ENCODE results near the gene HACD3. TPM values are rescaled to one million over a fixed set of nuclear protein-coding genes. Genes with fewer than 3 reads are reported as not detected.
A peak's percentile ranks its signal among the peaks of the same experiment; 100 is the strongest.

The HACD3 gene
- total and polyA plus RNA-seq, 2 of the 13 experiments (the other 11 are each of a cell fraction or from before 2014, with no cell fraction given), result 73.6 to 161 TPM

DNA sequence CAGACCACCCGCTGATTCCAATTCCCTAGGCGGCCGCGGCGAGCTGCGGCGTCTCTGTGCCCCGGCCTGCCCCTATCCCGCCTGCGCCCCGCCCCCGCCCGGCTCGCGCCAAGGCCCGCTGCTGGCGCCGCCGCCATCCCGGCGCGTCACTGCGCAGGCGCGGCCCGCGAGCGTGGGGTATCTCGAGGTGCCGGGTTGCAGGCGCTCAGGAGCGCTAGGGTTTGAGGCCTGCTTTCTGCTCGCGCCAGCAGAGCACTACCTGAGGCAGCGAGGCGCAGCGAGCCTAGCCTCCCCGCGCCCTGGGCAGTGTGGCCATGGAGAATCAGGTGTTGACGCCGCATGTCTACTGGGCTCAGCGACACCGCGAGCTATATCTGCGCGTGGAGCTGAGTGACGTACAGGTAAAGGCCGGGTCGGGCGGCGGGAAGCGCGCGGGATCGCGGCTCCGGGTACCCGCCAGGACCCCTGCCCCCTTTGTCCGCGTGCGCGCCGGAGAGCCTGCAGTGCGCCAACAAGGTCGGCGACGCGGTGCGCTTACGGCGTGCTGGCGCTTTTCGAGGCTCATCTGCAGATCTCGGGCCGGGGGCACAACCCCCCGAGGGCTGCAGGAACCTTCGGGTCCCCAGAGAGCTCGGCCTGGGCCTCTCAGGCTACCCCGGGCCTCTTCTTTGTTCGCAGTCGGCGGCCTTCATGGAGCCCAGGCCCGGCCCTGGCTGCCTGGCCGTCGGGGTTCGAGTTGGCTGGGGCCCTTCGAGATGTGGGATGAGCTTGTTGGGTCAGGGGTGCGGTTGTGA is at the start of gene HACD3 (continued):
- TF ChIP-seq MAF1 (CRISPR knock-in tag; IDR thresholded peaks at IDR 0.05; ENCODE audit: borderline replicate concordance) (no peak), MIER2 (CRISPR knock-in tag; IDR thresholded peaks at IDR 0.05) (no peak), BHLHE40 (IDR thresholded peaks at IDR 0.05; ENCODE audit: low read length) (no peak), FOXO1 (CRISPR knock-in tag; IDR thresholded peaks at IDR 0.05) (no peak), POLR2AphosphoS5 (IDR thresholded peaks at IDR 0.05; ENCODE audit: low read depth, low read length) (peak; percentile 77), ZMYM2 (CRISPR knock-in tag; IDR thresholded peaks at IDR 0.05) (peak; percentile 86), MXD4 (CRISPR knock-in tag; IDR thresholded peaks at IDR 0.05) (peak; percentile 91), NFKBIZ (CRISPR knock-in tag; IDR thresholded peaks at IDR 0.05) (no peak), SUZ12 (IDR thresholded peaks at IDR 0.05; ENCODE audit: low read depth, low read length) (no peak), CBX1 (IDR thresholded peaks at IDR 0.05; ENCODE audit: low read depth) (peak; percentile 29), NFRKB (IDR thresholded peaks at IDR 0.05) (no peak), MAFG (CRISPR knock-in tag; IDR thresholded peaks at IDR 0.05) (no peak), ZNF121 (CRISPR knock-in tag; IDR thresholded peaks at IDR 0.05) (no peak), EP300 (IDR thresholded peaks at IDR 0.05; ENCODE audit: low read depth in 2 of 2, low read length in 2 of 2) (no peak), EP300 (CRISPR knock-in tag; IDR thresholded peaks at IDR 0.05; ENCODE audit: borderline replicate concordance) (peak; percentile 28; the same call in 1 of the 2 replicates), XBP1 (CRISPR knock-in tag; IDR thresholded peaks at IDR 0.05) (no peak), TCF7L2 (IDR thresholded peaks at IDR 0.05; ENCODE audit: low read depth, low read length) (no peak), ZNF614 (CRISPR knock-in tag; IDR thresholded peaks at IDR 0.05; ENCODE audit: borderline replicate concordance) (no peak; the same call in 1 of the 2 replicates), ZNF891 (CRISPR knock-in tag; IDR thresholded peaks at IDR 0.05) (peak; percentile 98), NFIB (CRISPR knock-in tag; IDR thresholded peaks at IDR 0.05; ENCODE audit: borderline replicate concordance) (no peak), NKX3-1 (CRISPR knock-in tag; IDR thresholded peaks at IDR 0.05) (peak; percentile 88; the same call in 1 of the 2 replicates), ZNF83 (CRISPR knock-in tag; IDR thresholded peaks at IDR 0.05; ENCODE audit: borderline replicate concordance) (no peak), ZSCAN25 (CRISPR knock-in tag; IDR thresholded peaks at IDR 0.05) (no peak), BRD4 (CRISPR knock-in tag; IDR thresholded peaks at IDR 0.05) (peak; percentile 91), JARID2 (CRISPR knock-in tag; IDR thresholded peaks at IDR 0.05; ENCODE audit: insufficient replicate concordance) (no peak), TEAD3 (CRISPR knock-in tag; optimal IDR thresholded peaks at IDR 0.05; ENCODE audit: borderline replicate concordance) (no peak), RAD21 (CRISPR knock-in tag; IDR thresholded peaks at IDR 0.05) (peak; percentile 18; the same call in 1 of the 2 replicates), CHCHD3 (CRISPR knock-in tag; IDR thresholded peaks at IDR 0.05) (peak; percentile 92), ZNF879 (CRISPR knock-in tag; IDR thresholded peaks at IDR 0.05) (peak; percentile 66; the same call in 1 of the 2 replicates), ZNF615 (CRISPR knock-in tag; IDR thresholded peaks at IDR 0.05; ENCODE audit: borderline replicate concordance) (no peak)
- TF ChIP-seq, protein P1, sequence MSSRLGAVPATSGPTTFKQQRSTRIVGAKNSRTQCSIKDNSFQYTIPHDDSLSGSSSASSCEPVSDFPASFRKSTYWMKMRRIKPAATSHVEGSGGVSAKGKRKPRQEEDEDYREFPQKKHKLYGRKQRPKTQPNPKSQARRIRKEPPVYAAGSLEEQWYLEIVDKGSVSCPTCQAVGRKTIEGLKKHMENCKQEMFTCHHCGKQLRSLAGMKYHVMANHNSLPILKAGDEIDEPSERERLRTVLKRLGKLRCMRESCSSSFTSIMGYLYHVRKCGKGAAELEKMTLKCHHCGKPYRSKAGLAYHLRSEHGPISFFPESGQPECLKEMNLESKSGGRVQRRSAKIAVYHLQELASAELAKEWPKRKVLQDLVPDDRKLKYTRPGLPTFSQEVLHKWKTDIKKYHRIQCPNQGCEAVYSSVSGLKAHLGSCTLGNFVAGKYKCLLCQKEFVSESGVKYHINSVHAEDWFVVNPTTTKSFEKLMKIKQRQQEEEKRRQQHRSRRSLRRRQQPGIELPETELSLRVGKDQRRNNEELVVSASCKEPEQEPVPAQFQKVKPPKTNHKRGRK (CRISPR knock-in tag; IDR thresholded peaks at IDR 0.05), result no peak
- TF ChIP-seq, protein P2, sequence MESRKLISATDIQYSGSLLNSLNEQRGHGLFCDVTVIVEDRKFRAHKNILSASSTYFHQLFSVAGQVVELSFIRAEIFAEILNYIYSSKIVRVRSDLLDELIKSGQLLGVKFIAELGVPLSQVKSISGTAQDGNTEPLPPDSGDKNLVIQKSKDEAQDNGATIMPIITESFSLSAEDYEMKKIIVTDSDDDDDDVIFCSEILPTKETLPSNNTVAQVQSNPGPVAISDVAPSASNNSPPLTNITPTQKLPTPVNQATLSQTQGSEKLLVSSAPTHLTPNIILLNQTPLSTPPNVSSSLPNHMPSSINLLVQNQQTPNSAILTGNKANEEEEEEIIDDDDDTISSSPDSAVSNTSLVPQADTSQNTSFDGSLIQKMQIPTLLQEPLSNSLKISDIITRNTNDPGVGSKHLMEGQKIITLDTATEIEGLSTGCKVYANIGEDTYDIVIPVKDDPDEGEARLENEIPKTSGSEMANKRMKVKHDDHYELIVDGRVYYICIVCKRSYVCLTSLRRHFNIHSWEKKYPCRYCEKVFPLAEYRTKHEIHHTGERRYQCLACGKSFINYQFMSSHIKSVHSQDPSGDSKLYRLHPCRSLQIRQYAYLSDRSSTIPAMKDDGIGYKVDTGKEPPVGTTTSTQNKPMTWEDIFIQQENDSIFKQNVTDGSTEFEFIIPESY (CRISPR knock-in tag; IDR thresholded peaks at IDR 0.05), result 0 out of 2 replicates have a peak, but pooled peaks have one; percentile 18

Data from HepG2 (cell line).